SK-N-MC (cell line): ENCODE data around the gene ATP13A1.

Experiments used
- DNase-seq: peaks from one replicate; pipeline ENCODE4 v3.0.0-alpha.2; 2011; ENCODE audit warnings: low read depth, low spot score
- H3K27ac ChIP-seq: fragments of 200-600 bp; sonication (generic); 2 replicates; pipeline ENCODE4 v1.5.1; 2016; ENCODE audit warnings: mixed run types
- H3K36me3 ChIP-seq: fragments of 200-600 bp; sonication (generic); 2 replicates; pipeline ENCODE4 v1.6.1; 2017; ENCODE audit warnings: antibody characterized with exemption, low read length, mixed read lengths; ENCODE audit not compliant: insufficient read depth
- H3K4me3 ChIP-seq: fragments of 200-600 bp; sonication (generic); 2 replicates; pipeline ENCODE4 v1.5.1; 2016
- H3K9ac ChIP-seq: fragments of 200-600 bp; sonication (generic); 2 replicates; pipeline ENCODE4 v1.8.0; 2017; ENCODE audit warnings: mixed run types, mixed read lengths; ENCODE audit not compliant: insufficient read length
- H3K9me3 ChIP-seq: fragments of 200-600 bp; sonication (generic); 2 replicates; pipeline ENCODE4 v1.6.1; 2017; ENCODE audit warnings: low read depth, mild to moderate bottlenecking, antibody characterized with exemption, low read length, moderate library complexity, mixed read lengths
- EZH2 ChIP-seq: fragments of 200-600 bp; sonication (generic); IDR thresholded peaks from one replicate; pipeline ENCODE4 v1.6.1; 2017; ENCODE audit warnings: antibody characterized with exemption
- FOXP2 ChIP-seq: optimal IDR thresholded peaks from 2 replicates; pipeline ENCODE3; 2011; ENCODE audit warnings: mild to moderate bottlenecking, moderate library complexity; ENCODE audit not compliant: insufficient read depth; ENCODE audit errors: extremely low read length, control extremely low read depth
- POLR2AphosphoS5 ChIP-seq: IDR thresholded peaks from 2 replicates; pipeline ENCODE4 v1.6.1; 2012; ENCODE audit warnings: mild to moderate bottlenecking, low read depth, low read length, borderline replicate concordance

Gene ATP13A1

DNA sequence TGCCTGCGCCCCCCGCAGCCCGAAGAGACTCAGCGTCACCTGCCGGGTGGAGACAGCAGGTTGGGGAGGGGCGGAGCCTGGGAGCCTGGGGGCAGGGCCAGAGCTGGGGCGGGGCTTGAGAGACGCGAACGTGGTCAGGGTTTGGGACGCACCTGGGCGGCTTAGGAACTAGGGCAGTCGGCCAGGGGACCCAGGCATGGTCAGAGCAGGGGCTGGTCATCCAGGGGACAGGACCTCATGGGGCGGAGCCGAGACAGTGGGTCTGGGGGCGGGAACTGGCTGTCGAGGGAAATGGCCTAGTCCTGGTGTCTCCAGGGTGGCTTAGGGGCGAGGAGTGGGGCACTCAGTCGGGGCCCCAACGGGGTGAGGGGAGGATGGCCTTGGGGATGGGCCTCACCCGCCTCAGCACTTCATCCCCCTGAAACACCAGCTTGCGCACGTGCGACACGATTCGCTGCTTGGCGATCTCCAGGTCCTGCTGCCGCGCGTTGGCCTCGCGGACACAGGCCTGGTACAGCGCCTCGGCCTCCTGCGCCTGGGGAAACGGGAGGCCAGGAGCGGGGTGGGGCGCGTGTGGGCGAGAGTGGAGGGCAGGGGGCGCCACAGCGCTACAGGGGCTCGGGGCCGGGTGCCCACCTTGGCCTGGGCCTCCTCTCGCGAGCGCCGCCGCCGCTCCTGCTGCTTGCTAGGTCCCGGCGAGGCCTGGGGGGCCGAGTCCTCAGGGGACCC is 25.8 kb downstream of the ATP13A1 start:
- H3K4me3 ChIP-seq: no peak overlapping the region
- TF ChIP-seq FOXP2: no peak
- no peak for TF ChIP-seq EZH2
- no peak for TF ChIP-seq POLR2AphosphoS5
- DNase-seq: no peak
- no peaks in the 10 kb centered on the region for H3K9me3 ChIP-seq
- no peak overlapping the region for H3K9ac ChIP-seq
- peaks cover 7% of the 10 kb centered on the region for H3K36me3 ChIP-seq
- H3K27ac ChIP-seq: no peak overlapping the region

DNA sequence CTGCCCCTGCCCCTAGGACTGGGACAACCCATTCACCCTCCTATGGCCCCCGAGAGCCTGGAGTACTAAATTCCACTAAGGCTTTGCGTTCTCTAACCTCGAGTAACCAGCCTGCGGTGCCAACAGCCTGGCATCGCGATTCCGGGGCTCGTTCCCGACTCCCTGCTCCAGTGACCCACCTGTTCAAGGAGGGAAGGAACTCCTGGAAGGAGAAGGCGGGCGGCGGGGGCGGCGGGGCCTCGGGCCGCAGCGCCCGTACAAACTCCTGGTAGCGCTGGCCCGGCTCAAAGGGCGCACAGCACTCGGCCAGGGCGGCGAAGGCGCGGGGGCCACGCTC is 26.3 kb downstream of the ATP13A1 start:
- H3K9ac ChIP-seq: no peak overlapping the region
- TF ChIP-seq POLR2AphosphoS5: no peak
- no peak overlapping the region for H3K4me3 ChIP-seq
- peaks cover 7% of the 10 kb centered on the region for H3K36me3 ChIP-seq
- H3K9me3 ChIP-seq: no peaks in the 10 kb centered on the region
- no peak overlapping the region for H3K27ac ChIP-seq
- no peak for DNase-seq

DNA sequence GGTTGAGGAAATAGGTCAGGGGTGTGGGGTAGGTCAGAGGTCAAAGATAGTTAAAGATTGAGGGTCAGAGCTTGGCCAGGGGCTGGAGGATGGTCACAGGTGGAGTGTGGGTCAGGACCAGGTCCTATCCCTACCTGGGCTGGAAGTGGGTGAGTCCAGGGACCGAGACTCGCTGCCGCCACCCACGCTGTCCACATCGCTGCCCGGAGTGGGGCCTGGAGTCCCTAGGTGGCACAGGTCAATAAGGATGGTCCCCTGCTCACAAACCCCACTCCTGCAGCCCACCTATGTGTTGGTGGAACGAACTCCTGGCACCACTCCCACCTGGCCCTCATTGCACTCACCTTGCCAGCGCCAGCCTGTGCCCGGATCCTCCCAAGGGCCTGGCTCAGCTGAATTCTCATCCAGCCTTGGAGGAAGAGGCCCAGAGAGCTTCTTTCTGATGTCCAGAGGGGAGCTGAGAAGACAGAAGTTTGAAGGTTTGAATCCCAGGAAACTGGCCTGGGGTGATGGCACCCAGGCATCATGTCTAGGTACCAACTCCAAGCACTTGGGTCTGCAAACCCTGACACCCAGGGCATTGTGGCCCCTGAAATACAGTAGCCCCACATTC is 26.8 kb downstream of the ATP13A1 start:
- no peak for TF ChIP-seq EZH2
- no peak for TF ChIP-seq FOXP2
- TF ChIP-seq POLR2AphosphoS5: no peak
- peaks cover 7% of the 10 kb centered on the region for H3K36me3 ChIP-seq
- no peak overlapping the region for H3K9ac ChIP-seq
- no peak for DNase-seq
- H3K9me3 ChIP-seq: no peaks in the 10 kb centered on the region
- no peak overlapping the region for H3K4me3 ChIP-seq
- no peak overlapping the region for H3K27ac ChIP-seq

DNA sequence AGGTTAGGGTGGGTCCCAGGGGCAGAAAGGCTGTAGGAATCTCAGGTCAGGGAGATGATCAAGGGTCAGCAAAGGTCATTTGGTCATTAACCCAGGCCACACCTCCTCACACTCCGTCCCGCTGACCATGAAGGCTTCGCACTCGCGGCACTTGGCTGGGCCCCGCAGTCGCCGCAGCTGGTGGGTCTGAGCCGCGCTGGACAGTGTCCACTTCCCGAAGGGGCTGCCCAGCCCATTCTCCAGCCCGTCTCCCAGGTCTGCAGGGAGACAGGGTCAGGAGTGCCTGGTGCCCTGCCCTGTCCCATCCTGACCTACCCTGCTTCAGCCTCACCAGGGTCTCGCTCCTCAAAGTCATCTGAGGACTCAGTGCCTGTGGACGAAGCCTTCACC is 28.2 kb downstream of the ATP13A1 start:
- Histone ChIP-seq H3K27ac (no peak overlapping the region), H3K4me3 (no peak overlapping the region), H3K36me3 (peaks cover 7% of the 10 kb centered on the region), H3K9me3 (no peaks in the 10 kb centered on the region), H3K9ac (no peak overlapping the region)
- TF ChIP-seq EZH2: no peak
- no peak for TF ChIP-seq POLR2AphosphoS5
- no peak for TF ChIP-seq FOXP2
- no peak for DNase-seq

DNA sequence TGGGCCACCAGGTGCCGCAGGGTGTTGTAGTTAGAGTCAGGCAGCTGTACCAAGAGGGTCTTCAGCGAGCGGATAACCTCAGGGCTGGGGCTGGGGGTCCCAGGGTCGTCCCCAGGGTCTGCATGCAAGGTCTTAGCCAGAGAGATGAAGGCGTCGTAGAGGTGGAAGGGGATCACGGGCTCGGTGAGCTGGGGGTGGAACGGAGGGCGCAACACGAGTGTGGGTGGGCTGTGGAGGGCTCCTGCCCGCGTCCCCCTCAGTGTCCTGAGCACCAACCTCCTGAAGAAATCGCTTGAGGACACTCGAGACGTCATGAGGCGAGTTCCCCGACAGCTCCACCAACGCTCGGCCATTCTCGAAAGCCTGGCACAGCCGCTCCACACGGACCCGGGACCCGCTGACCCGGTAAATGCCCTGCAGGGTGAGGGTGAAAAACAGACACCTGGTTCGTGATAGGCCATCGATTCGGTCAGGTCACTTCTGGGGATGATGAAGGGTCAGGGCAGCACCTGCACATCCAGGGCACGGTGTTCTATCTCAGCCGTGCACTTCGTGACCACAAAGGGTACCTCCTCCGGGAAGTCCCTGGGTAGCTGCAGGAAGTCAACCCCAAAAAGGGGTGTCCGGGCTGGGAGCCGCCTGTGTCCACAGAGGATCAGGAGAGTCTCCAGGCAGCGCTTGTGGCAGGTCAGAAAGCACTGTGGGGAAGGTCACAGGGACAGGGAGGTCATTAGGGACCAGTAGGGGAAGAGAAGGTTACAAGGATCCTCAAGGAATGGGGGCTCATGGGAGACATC is 28.8 kb downstream of the ATP13A1 start:
- TF ChIP-seq POLR2AphosphoS5 (no peak), FOXP2 (no peak), EZH2 (no peak)
- Histone ChIP-seq H3K9ac (no peak overlapping the region), H3K9me3 (no peaks in the 10 kb centered on the region), H3K4me3 (no peak overlapping the region), H3K36me3 (peaks cover 7% of the 10 kb centered on the region), H3K27ac (no peak overlapping the region)
- no peak for DNase-seq

DNA sequence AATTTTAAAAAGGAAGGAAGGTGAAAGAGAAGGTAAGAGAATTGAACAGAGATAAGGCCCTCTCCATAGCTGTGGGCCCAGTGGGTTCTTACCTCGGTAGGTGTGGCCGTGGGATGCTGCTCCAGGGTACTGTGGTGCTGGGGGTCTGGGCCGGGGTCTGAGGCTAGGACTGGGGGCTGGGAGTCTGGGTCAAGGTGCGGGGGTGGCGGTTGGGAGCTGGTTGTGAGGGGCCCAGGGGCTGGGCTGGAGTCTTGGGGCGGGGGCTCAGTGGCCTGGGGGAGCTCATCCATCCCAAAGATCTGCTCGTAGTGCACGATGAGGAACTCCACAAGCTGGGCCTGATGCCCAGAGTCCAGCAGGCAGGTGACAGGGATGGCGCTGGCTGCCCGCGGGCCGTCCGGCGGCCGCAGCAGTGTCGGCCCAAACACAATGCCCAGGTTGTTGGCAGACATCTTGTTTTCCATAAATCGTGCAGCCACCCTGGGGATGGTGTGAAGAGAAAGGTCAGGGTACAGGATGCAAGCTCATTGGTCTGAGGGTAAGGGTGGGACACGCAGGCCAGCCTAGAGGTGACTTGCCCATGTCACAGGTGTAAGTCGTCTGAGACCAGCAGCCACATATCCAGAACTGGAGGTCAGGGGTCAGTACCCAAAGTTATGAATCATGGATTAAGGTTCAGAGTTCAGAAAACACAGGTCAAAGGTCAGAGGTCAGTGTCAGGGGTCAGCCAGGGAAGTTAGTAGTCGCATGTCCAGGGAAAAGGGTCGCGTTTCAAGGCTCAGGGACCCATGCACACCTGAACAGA is 29.6 kb downstream of the ATP13A1 start:
- TF ChIP-seq FOXP2 (no peak), EZH2 (no peak), POLR2AphosphoS5 (no peak)
- H3K9ac ChIP-seq: no peak overlapping the region
- H3K36me3 ChIP-seq: peaks cover 7% of the 10 kb centered on the region
- H3K4me3 ChIP-seq: no peak overlapping the region
- H3K9me3 ChIP-seq: no peaks in the 10 kb centered on the region
- H3K27ac ChIP-seq: no peak overlapping the region
- DNase-seq: no peak

DNA sequence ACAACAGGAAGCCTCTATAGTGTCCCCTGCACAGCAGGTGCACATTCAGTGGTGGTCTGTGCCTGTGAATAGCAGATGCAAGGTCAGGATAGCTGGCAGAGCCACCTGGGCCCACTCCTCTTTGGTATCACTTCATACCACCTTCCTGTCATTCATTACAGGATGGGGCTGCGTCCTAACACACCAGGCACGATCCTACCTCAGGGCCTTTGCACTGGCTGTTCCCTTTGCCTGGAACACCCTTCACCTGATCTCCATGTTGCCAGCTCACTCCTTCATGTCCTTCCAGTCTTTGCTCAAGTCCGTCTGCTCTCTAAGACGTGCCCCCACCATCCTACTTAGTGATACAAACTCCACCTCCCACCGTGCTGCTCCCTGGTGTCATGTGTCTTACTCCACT is 30.8 kb downstream of the ATP13A1 start:
- H3K9ac ChIP-seq: no peak overlapping the region
- H3K4me3 ChIP-seq: no peak overlapping the region
- H3K36me3 ChIP-seq: peaks cover 7% of the 10 kb centered on the region
- TF ChIP-seq FOXP2: no peak
- no peak for TF ChIP-seq POLR2AphosphoS5
- H3K27ac ChIP-seq: no peak overlapping the region
- no peaks in the 10 kb centered on the region for H3K9me3 ChIP-seq
- DNase-seq: no peak

DNA sequence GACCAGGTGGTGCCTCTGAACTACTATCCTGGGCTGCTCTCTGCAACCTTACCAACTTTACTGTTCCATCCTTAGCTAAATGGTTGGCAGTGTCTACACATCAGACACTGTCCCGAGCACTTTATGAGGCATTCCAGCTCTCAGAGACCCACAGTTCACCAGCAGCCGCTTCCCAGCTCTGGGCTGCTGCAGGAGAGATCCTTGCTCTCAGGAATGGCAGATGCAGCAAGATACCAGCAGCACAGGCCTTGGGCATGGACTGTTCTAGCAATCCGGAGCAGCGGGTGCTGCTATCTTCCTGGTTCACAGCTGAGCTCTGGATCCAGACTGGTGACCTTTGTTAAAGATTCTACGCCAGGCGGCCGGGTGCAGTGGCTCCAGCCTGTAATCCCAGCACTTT is 32.1 kb downstream of the ATP13A1 start:
- no peak for TF ChIP-seq EZH2
- TF ChIP-seq POLR2AphosphoS5: no peak
- TF ChIP-seq FOXP2: no peak
- H3K36me3 ChIP-seq: peaks cover 7% of the 10 kb centered on the region
- no peak overlapping the region for H3K9ac ChIP-seq
- H3K4me3 ChIP-seq: no peak overlapping the region
- no peaks in the 10 kb centered on the region for H3K9me3 ChIP-seq
- no peak overlapping the region for H3K27ac ChIP-seq
- no peak for DNase-seq
